Liver (tissue), 9 donors: ENCODE measurements around the gene ADARB1. TPM values are rescaled to one million over a fixed set of nuclear protein-coding genes. Genes with fewer than 3 reads are reported as not detected.

Source experiments
- DNase-seq: peaks from one replicate; pipeline ENCODE4 v3.0.0-alpha.2; 2017; ENCODE audit warnings: low spot score
- H3K27ac ChIP-seq, 2 donors: one replicate each; pipeline ENCODE4 v1.7.0; 2013; ENCODE audit warnings: inconsistent platforms in 2 of 2, low read length in 2 of 2, control low read depth in 1 of 2, low read depth in 1 of 2, mild to moderate bottlenecking in 1 of 2
- H3K27me3 ChIP-seq, 4 donors: one replicate each; pipeline versions ENCODE4 v1.6.1 to v1.7.0; 2013; ENCODE audit warnings: low read length in 3 of 4, inconsistent platforms in 1 of 4, mild to moderate bottlenecking in 1 of 4, moderate library complexity in 1 of 4; ENCODE audit not compliant: control insufficient read depth in 4 of 4, insufficient read depth in 4 of 4
- H3K36me3 ChIP-seq, 4 donors: one replicate each; pipeline versions ENCODE4 v1.6.1 to v1.7.0; 2013; ENCODE audit warnings: low read length in 3 of 4, mild to moderate bottlenecking in 3 of 4, low read depth in 1 of 4, moderate library complexity in 1 of 4; ENCODE audit not compliant: control insufficient read depth in 4 of 4, insufficient read depth in 3 of 4
- H3K4me1 ChIP-seq, 4 donors: one replicate each; pipeline versions ENCODE4 v1.6.1 to v1.7.0; 2013; ENCODE audit warnings: low read length in 3 of 4, mild to moderate bottlenecking in 3 of 4, moderate library complexity in 1 of 4; ENCODE audit not compliant: control insufficient read depth in 4 of 4, insufficient read depth in 4 of 4
- H3K4me3 ChIP-seq, 3 donors: one replicate each; pipeline versions ENCODE4 v1.6.1 to v1.7.0; 2013; ENCODE audit warnings: low read length in 3 of 3, control low read depth in 1 of 3, low read depth in 1 of 3, mild to moderate bottlenecking in 1 of 3
- H3K9ac ChIP-seq, 2 donors: one replicate each; pipeline ENCODE4 v1.7.0; 2013; ENCODE audit warnings: low read length in 2 of 2, mild to moderate bottlenecking in 2 of 2, moderate library complexity in 2 of 2, control low read depth in 1 of 2, low read depth in 1 of 2
- H3K9me3 ChIP-seq, 4 donors: one replicate each; pipeline versions ENCODE4 v1.6.1 to v1.7.0; 2013; ENCODE audit warnings: low read length in 3 of 4; ENCODE audit not compliant: control insufficient read depth in 4 of 4
- EGR1 ChIP-seq, 2 donors: IDR thresholded peaks; 2 replicates each; pipeline ENCODE4 v1.6.1; 2016 to 2018; ENCODE audit warnings: antibody characterized with exemption in 2 of 2, low read depth in 2 of 2
- FOXA1 ChIP-seq: IDR thresholded peaks from 2 replicates; pipeline ENCODE4 v1.6.1; 2016; ENCODE audit warnings: antibody characterized with exemption
- FOXA2 ChIP-seq: IDR thresholded peaks from 2 replicates; pipeline ENCODE4 v1.6.1; 2016; ENCODE audit warnings: antibody characterized with exemption
- GABPA ChIP-seq, 2 donors: IDR thresholded peaks in 1 of 2; conservative IDR thresholded peaks in 1 of 2; 2 replicates each; pipeline ENCODE4 v1.6.1; 2016; ENCODE audit warnings: antibody characterized with exemption in 2 of 2, mild to moderate bottlenecking in 1 of 2, moderate library complexity in 1 of 2
- HNF4G ChIP-seq: IDR thresholded peaks from 2 replicates; pipeline ENCODE4 v1.6.1; 2016; ENCODE audit warnings: antibody characterized with exemption
- NR2F2 ChIP-seq: IDR thresholded peaks from 2 replicates; pipeline ENCODE4 v1.6.1; 2016; ENCODE audit warnings: antibody characterized with exemption
- RAD21 ChIP-seq, 2 donors: IDR thresholded peaks; 2 replicates each; pipeline ENCODE4 v1.6.1; 2016; ENCODE audit warnings: antibody characterized with exemption in 2 of 2, mild to moderate bottlenecking in 2 of 2
- RXRA ChIP-seq, 2 donors: IDR thresholded peaks; 2 replicates each; pipeline ENCODE4 v1.6.1; 2017 to 2018; ENCODE audit warnings: antibody characterized with exemption in 2 of 2, mild to moderate bottlenecking in 1 of 2
- TAF1 ChIP-seq: conservative IDR thresholded peaks from 2 replicates; pipeline ENCODE4 v1.6.1; 2016; ENCODE audit warnings: antibody characterized with exemption, mild to moderate bottlenecking
- YY1 ChIP-seq: IDR thresholded peaks from 2 replicates; pipeline ENCODE4 v1.6.1; 2016; ENCODE audit warnings: antibody characterized with exemption, mild to moderate bottlenecking
- WGBS: extraction: QIAGEN DNeasy Blood & Tissue Kit; methylation state at CpG from one replicate; pipeline ENCODE4 v1.1.7; 2013; 5-methylcytosine and 5-hydroxymethylcytosine counted together
- polyA plus RNA-seq, 2 donors: library from polyadenylated mRNA; stranded (reverse) in 1 of 2; unstranded in 1 of 2; fragments of 200-250 nt in 1 of 2; fragments of >200 nt in 1 of 2; fragmentation: Nextera tagmentation in 1 of 2; extraction: Ambion mirVana in 1 of 2; gene quantifications; one replicate each; pipeline versions ENCODE4 v1.2.1 to v1.2.3, GENCODE V29; 2013 to 2015
- total RNA-seq, 2 donors: library from RNA; depleted of rRNA; stranded (reverse); fragments of >200 nt; gene quantifications; one replicate each; pipeline ENCODE4 v1.2.3, GENCODE V29; 2014
- TF ChIP-seq, protein P1 (sequence below): IDR thresholded peaks from 2 replicates; pipeline ENCODE4 v1.6.1; 2016; ENCODE audit warnings: antibody characterized with exemption
- TF ChIP-seq, protein P2 (sequence below): IDR thresholded peaks from 2 replicates; pipeline ENCODE4 v1.6.1; 2016; ENCODE audit warnings: antibody characterized with exemption, mild to moderate bottlenecking
- TF ChIP-seq, protein P3 (sequence below): fragments of 150-350 bp; IDR thresholded peaks from 2 replicates; pipeline ENCODE4 v1.5.1; 2017; ENCODE audit warnings: improper control_type of control experiment, low read depth, low read length; ENCODE audit not compliant: missing input control
- TF ChIP-seq, protein P4 (sequence below): IDR thresholded peaks from 2 replicates; pipeline ENCODE4 v1.6.1; 2016; ENCODE audit warnings: antibody characterized with exemption
- TF ChIP-seq, protein P5 (sequence below): IDR thresholded peaks from 2 replicates; pipeline ENCODE4 v1.6.1; 2016; ENCODE audit warnings: antibody characterized with exemption
- donor health status: healthy.
- donor health status: healthy.
- donor health status: healthy.
- donor health status: healthy.
- donor health status: healthy.

The ADARB1 gene
- total and polyA plus RNA-seq, 4 donors, result 1.6 to 7.8 (median 2.9) TPM

DNA sequence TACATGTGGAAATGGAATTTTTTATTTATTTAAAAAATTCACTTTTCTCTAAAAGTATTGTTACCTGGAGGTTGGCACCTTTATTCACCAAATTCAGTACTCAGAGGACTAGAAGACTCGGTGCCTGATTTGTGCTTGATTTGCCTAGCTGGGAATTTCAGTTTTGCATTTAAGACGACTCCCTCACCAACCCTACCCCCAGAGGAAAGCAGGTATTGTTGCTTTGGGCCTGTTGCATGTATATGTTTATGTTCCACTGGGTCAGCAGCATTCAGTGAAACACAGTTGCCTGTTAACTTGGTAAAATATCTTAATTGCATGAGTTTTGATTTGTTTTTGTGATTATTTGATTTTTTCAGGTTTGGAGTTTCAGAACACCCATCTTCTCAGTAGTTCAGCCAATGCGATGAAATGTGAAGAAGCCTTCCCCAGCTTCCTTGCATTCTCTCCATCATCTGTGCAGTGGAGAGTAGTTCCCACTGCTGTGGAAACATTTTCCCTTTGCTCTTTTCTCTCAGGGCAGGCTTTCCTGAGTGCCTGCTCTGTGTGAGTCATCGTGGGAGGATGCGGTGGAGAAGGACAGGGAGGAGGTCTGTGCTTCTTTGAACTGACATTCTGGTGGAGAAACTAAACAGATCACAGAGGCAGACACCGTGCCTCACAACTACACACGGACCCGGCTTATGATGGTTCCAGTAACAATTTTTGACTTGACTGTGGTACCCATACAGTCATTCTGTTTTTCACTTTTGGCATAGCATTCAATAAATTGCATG, 6.4 kb downstream of the ADARB1 start:
- Histone ChIP-seq H3K4me1 (no peaks in the 10 kb centered on the region), H3K9me3 (no peaks in the 10 kb centered on the region), H3K4me3 (no peak overlapping the region), H3K36me3 (no peaks in the 10 kb centered on the region), H3K27me3 (no peaks in the 10 kb centered on the region), H3K9ac (no peak overlapping the region), H3K27ac (no peak overlapping the region)
- no peak for DNase-seq
- 87% methylated on average over 8 of the region's 8 CpGs for WGBS
- TF ChIP-seq NR2F2 (no peak), FOXA2 (no peak), TAF1 (no peak), EGR1 (IDR thresholded peaks at IDR 0.05; ENCODE audit: low read depth in 2 of 2) (no peak), HNF4G (no peak), FOXA1 (no peak), RXRA (IDR thresholded peaks at IDR 0.05) (no peak), RAD21 (IDR thresholded peaks at IDR 0.05) (no peak)
- TF ChIP-seq, protein P1, sequence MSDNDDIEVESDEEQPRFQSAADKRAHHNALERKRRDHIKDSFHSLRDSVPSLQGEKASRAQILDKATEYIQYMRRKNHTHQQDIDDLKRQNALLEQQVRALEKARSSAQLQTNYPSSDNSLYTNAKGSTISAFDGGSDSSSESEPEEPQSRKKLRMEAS, result no peak
- TF ChIP-seq, protein P2, sequence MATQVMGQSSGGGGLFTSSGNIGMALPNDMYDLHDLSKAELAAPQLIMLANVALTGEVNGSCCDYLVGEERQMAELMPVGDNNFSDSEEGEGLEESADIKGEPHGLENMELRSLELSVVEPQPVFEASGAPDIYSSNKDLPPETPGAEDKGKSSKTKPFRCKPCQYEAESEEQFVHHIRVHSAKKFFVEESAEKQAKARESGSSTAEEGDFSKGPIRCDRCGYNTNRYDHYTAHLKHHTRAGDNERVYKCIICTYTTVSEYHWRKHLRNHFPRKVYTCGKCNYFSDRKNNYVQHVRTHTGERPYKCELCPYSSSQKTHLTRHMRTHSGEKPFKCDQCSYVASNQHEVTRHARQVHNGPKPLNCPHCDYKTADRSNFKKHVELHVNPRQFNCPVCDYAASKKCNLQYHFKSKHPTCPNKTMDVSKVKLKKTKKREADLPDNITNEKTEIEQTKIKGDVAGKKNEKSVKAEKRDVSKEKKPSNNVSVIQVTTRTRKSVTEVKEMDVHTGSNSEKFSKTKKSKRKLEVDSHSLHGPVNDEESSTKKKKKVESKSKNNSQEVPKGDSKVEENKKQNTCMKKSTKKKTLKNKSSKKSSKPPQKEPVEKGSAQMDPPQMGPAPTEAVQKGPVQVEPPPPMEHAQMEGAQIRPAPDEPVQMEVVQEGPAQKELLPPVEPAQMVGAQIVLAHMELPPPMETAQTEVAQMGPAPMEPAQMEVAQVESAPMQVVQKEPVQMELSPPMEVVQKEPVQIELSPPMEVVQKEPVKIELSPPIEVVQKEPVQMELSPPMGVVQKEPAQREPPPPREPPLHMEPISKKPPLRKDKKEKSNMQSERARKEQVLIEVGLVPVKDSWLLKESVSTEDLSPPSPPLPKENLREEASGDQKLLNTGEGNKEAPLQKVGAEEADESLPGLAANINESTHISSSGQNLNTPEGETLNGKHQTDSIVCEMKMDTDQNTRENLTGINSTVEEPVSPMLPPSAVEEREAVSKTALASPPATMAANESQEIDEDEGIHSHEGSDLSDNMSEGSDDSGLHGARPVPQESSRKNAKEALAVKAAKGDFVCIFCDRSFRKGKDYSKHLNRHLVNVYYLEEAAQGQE, result no peak
- TF ChIP-seq, protein P3, sequence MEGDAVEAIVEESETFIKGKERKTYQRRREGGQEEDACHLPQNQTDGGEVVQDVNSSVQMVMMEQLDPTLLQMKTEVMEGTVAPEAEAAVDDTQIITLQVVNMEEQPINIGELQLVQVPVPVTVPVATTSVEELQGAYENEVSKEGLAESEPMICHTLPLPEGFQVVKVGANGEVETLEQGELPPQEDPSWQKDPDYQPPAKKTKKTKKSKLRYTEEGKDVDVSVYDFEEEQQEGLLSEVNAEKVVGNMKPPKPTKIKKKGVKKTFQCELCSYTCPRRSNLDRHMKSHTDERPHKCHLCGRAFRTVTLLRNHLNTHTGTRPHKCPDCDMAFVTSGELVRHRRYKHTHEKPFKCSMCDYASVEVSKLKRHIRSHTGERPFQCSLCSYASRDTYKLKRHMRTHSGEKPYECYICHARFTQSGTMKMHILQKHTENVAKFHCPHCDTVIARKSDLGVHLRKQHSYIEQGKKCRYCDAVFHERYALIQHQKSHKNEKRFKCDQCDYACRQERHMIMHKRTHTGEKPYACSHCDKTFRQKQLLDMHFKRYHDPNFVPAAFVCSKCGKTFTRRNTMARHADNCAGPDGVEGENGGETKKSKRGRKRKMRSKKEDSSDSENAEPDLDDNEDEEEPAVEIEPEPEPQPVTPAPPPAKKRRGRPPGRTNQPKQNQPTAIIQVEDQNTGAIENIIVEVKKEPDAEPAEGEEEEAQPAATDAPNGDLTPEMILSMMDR, result no peak

DNA sequence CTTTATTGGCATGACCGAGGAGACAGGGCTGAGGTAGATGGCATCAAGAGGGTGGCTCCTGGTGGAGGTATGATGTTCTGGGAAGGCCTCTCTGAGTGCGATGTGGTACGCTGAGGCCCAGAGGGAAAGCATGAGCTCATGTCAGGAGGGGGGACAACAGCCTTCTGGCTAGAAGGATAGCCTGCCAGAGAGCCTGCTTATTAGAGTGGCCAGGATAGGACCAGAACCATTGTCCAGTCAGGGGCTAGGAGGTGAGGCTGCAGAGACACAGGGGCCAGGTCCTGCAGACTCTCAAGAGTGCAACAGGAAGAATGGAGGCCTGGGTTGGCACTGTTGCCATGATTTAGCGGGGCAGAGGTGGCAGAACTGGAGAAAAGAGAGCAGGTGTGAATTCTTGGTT, 7.3 kb downstream of the ADARB1 start:
- Histone ChIP-seq H3K4me3 (no peak overlapping the region), H3K36me3 (no peaks in the 10 kb centered on the region), H3K9ac (no peak overlapping the region), H3K27ac (no peak overlapping the region), H3K27me3 (no peaks in the 10 kb centered on the region), H3K4me1 (no peaks in the 10 kb centered on the region), H3K9me3 (no peaks in the 10 kb centered on the region)
- DNase-seq, result no peak
- WGBS, result 97% methylated on average over 4 of the region's 4 CpGs
- TF ChIP-seq RAD21 (IDR thresholded peaks at IDR 0.05) (no peak), RXRA (IDR thresholded peaks at IDR 0.05) (no peak), TAF1 (no peak), HNF4G (no peak), NR2F2 (no peak), YY1 (no peak), GABPA (IDR thresholded peaks at IDR 0.05 in 1 of 2, conservative IDR thresholded peaks at IDR 0.05 in 1 of 2) (no peak), EGR1 (IDR thresholded peaks at IDR 0.05; ENCODE audit: low read depth in 2 of 2) (no peak), FOXA2 (no peak), FOXA1 (no peak)
- TF ChIP-seq, protein P4, sequence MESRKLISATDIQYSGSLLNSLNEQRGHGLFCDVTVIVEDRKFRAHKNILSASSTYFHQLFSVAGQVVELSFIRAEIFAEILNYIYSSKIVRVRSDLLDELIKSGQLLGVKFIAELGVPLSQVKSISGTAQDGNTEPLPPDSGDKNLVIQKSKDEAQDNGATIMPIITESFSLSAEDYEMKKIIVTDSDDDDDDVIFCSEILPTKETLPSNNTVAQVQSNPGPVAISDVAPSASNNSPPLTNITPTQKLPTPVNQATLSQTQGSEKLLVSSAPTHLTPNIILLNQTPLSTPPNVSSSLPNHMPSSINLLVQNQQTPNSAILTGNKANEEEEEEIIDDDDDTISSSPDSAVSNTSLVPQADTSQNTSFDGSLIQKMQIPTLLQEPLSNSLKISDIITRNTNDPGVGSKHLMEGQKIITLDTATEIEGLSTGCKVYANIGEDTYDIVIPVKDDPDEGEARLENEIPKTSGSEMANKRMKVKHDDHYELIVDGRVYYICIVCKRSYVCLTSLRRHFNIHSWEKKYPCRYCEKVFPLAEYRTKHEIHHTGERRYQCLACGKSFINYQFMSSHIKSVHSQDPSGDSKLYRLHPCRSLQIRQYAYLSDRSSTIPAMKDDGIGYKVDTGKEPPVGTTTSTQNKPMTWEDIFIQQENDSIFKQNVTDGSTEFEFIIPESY, result no peak
- TF ChIP-seq, protein P3, result no peak
- TF ChIP-seq, protein P2, result no peak
- TF ChIP-seq, protein P5, sequence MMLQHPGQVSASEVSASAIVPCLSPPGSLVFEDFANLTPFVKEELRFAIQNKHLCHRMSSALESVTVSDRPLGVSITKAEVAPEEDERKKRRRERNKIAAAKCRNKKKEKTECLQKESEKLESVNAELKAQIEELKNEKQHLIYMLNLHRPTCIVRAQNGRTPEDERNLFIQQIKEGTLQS, result no peak
- TF ChIP-seq, protein P1, result no peak
